DMS 273 (cell line): ENCODE results near the gene TFAP2D.

Source experiments
- DNase-seq: peaks from one replicate; lab custom pipeline; 2025; ENCODE audit not compliant: unreplicated experiment; lab: John Stamatoyannopoulos, UW

TFAP2D gene

DNA sequence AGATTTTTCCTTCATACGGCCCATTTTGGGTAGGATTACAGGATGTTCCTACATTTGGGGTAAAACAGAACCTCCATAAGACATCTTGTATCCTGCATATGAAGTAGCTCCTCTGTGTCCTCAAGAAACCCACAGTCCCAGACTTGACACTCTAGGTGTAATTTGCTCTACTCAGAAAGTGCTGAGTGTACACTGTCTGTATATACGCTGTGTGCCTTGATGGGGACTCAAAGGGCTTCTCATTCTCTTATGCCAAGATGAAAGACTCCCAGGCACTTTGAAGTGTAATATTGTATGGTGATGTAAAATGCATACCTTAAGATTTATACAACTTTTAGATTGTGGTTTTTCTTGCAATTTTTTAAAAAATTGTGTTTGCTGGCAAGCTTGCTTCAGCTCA lies 5.2 kb downstream of the TFAP2D start:
- no peak for DNase-seq

DNA sequence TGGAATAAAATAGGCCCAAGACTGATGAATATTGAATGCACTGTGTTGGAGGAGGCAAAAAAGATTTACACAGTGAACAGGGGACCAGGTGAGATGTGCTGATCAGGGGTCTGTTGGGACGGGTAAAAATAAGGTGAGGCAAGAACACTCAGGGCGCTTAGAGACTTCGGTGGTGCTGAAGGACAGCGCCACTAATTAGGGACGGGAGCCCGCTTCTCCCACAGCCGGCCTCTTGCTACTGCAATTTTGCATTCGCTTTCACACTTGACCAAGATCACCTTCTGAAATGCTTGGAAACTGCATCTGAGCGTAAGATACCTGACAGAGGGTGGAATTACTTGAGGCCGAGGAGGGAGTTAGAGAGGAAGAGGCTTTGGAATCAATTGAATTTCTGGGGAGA lies 7.3 kb downstream of the TFAP2D start:
- peak; percentile 8 for DNase-seq

DNA sequence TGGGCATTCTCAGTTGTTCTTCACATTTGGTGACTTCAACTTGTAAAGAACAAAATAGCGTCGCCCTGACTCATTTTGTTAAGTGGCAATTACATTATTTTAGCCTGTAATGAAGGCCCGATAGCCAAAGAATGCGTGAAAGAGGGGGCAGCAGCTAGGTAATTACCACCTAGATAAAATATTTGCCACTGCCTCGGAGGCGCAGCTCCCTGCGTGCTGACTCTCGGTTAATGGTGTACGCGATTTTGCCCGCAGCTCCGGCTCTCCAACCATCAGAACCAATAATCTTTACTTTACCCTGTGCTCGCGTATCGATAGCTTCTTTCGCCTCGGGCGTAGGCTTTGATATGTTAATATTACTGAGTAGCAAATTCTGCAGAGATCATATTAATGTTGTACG lies 8.7 kb downstream of the TFAP2D start:
- DNase-seq: no peak

DNA sequence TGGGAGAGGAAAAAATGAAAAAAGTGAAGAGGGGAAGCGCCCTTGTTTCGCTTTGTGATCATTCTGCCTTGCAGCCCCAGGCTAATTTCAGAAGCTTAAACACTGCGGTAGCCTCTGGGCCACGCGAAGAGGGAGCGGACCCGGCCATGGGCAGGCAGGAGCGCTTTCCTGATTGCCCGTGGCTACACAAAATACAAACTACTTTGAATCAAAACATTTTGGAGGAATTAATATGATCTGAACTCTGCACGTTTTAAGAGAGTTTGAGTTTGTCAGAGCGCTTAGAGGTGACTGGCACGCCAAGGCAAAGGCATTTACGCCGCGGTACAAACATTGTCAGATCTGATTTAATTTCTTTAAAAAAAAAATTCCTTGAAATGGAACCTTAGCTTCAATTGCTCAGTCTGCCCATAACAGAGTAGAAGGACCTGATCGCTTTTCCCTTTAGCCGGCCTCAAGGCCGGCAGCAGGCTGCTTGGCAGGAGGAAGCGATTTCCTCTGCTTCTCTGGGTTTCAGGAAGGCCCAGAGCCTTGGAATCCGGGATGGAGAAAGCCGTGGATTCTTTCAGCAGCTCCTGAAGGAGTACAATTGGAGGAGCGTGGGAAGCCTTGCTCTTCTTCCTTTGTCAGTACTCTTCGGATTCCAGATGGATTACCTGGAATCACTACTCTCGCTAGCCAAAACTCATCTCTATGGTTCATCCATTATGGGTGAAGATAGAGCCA lies 9.7 kb downstream of the TFAP2D start:
- no peak for DNase-seq

DNA sequence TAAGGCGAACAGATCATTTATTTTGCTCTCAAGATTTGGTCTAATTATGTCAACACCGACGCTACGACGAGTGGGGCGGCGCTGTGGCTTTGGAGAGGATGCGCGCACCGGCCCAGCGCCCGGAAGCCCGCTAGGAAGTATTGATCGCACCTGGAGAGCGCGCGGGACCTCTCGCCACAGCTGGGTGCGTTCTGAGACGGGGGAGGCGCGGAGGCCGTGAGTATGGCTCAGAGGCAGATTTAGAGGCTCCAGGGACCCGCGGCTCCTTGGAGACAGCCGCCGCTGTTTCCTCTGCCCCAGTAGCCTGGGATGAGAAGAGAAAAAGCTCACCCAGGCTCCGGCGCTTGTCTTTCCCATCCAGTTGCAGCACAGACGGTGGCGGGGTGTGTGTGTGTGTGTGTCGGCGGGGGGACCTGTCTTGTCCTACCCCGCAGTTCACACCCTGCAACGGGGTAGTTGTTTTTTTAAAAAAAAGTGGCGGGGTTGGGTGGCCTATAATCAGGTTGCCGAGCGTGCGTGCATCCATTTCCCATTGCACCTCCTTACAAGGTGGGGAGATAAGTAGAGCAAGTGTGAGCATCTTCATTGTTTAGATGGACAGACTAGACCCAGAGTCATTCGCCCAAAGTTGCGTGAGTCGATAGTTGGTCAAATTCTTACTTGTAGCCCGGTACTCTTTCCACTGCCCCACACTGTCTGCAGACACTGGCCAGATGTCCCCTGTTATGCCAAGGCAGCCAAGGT lies 11.2 kb downstream of the TFAP2D start:
- no peak for DNase-seq

DNA sequence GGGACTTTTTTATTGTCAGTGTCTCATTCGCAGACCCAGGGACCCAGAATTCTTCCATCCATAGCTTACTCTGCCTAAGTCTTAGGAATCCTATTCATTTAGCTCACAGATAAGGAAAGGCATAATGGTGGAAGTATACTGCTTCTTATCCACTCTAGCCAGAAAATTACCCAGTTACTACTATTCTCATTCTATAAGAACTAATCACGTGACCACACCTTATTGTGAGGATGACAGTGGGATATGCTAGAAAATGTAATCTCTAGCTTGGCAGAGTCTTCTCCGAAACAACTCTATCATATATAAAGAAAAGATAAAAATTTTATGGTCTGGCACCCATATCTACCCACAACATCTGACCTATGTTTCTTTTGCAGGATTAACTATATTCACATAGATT lies 21.2 kb downstream of the TFAP2D start:
- no peak for DNase-seq

DNA sequence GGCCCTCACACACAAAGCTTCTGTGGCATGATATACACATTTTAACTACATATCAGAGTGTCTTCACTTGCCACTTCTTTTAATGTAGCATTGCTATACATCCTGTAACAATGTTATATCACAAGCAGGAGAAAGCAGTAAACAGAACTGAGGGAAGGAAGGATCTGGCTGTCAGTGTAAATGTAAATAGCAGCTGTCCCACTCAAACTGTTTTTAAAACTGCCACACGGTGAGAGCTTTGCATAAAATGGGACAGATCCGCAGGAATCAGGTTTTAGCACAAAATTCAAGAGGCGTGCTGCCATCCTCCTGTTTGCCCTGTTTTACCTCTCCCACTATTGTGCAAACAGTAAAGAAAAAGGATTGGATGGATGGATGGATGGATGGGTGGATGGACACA lies 28.8 kb downstream of the TFAP2D start:
- DNase-seq: no peak

DNA sequence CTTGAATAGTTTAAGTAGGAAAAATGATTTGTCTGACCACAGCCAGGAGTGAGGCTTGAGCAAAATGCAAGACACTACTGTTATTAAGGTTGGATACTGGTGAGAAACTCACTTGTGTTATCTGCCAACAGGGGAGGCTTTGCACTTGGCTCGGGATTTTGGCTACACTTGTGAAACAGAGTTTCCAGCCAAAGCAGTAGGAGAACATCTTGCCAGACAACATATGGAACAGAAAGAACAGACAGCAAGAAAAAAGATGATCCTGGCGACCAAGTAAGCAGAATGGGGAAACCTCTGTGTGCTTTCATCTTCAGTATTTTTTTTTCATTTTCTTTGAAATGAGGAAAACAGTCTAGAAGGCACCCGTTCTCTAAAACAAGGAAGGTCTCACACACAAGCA lies 31.6 kb downstream of the TFAP2D start:
- DNase-seq: no peak

DNA sequence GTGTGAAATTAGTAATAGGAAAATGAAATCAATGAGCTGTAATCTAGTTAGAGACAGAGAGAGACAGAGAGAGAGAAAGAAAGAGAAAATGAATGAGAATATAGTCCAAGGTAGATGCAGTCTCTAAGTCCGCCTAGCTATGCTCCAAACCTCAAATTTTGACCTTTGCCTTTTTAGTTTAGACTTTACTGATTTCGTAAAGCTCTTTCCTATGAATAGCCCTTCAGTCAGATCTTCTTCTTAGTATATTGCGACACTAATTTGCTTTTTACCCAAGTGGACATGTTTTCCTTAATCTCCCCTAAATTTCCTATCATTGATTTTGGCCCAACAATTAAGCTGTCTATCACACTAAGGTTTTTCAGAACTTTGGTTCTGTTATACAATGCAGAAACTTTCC lies 49.5 kb downstream of the TFAP2D start:
- no peak for DNase-seq

DNA sequence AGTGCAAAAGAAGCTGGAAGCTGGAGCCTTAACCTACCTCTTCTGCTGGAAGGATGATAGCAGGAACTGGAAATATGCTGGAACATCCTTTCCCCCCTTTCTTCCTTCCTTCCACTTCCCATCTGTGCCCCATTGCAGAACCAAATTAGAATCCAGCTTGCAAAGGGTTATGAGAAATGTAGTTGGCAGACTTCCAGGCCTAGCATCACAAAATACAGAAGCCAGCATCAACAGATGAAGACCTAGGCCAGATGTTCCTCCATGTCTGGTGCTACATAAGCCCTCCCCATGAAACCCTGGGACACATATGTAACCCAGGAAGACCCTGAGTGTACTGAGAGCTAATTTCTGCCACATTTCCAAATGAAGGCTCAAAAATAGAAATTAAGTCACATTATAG lies 65.4 kb downstream of the TFAP2D start:
- no peak for DNase-seq

DNA sequence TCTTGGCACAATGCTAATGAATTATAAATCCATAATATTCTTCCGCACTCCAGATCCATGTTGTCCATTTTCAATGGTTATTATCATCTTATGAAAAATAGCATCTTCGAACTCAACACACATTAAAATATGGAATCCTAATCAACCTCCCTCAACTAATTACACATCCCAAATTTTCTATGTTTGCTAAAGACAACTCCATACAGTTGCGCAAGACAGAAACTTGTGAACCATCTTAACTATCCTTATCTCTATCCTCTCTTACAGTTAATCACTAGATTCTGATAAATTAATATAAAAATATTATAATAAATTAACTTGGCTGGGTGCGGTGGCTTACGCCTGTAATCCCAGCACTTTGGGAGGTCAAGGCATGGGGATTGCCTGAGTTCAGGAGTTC lies 67.1 kb downstream of the TFAP2D start:
- DNase-seq: no peak

DNA sequence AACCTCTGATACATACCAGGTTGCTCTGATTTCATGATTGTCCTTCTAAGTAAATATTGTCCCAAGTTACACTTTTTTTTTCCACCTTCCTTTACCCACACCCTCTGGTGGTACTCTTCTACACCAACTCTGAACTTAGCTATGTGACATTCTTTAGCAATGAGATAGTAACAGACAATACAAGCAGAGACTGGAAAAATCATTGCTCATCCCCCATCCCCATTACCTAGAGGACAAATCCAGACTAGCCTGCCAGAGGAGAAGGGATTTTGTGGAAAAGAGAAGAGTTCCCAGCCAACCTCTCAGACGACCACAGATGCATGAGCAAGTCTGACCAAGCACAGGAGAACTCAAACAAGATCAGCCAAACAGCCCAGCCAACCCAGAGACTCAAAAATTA lies 72.6 kb downstream of the TFAP2D start:
- no peak for DNase-seq

DNA sequence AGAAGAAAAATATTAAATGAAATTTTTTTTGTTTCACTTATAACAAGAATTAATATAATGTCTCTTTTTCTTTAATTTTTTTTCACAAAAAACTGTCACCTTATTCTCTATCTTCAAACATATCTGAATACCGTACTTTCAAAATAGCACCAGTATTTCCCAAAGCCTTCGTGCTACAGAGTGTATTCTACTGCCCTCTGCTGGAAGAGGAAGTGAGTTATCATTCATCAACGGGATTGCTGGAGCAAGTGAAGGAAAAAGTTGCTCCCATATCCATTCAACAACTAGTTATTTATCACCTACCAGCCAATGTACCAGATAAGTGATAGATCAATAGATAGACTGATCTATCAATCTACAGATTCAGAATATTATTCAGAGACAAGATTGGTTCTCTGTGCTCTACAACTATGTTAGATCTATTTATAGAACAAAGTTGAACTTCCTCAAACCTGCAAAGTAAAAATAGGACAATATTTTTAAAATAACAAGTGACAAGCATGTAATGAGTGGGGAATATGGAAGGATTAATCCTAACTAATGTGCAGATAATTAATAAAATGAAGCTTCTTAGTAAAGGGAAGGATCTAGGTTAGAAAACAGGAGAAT lies 78.7 kb downstream of the TFAP2D start:
- peak; percentile 73 for DNase-seq

DNA sequence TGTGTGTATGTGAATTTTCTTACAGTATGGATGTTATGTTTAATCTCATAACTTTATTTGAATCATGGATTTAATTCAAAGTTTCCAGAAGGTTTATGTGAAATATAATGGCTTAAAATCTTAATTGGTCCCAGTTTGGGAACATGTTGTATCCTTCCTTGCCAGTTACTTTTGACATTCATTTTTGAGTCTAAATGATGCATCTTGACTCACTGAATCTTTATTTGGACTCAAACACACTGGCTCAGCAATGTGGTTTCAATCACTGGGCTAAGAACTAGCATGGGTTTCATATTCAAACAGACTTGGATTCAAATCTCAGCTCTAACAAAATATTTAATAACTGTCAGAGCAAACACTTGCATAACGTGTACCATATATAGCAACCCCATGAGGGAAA lies 79.4 kb downstream of the TFAP2D start:
- DNase-seq: no peak

DNA sequence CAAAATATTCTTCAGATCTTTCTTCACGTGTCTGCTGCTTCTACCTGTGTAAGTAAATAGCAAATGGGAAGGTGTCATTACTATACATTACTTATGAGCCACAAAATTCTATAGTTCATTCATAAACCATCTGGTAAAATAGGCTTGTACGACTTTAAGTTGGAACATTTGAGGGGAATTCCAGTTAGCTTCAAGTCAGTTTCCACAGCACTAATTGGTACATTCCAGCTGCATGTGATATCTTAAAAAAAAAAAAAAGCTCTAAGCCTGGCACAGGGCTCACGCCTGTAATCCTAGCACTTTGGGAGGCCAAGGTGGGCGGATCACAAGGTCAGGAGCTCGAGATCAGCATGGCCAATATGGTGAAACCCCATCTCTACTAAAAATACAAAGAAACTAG lies 82.2 kb downstream of the TFAP2D start:
- no peak for DNase-seq

DNA sequence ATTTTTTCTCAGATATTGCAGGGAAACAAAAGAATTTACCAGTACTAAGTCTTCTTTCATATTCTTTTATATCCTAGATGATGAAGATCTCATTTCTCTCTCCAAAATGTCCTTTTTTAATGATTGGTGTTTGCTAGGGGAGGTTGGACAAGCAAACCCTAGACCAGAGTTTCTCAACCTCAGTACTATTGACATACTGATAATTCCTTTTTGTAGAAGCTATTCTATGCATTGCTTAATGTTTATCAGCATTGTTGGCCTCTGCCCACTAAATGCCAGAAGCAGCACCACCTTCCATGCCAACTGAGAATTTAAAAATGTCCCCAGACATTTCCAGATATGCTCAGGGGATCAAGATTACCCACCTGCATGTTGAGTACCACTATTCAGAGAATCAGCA lies 91.0 kb downstream of the TFAP2D start:
- DNase-seq: no peak

DNA sequence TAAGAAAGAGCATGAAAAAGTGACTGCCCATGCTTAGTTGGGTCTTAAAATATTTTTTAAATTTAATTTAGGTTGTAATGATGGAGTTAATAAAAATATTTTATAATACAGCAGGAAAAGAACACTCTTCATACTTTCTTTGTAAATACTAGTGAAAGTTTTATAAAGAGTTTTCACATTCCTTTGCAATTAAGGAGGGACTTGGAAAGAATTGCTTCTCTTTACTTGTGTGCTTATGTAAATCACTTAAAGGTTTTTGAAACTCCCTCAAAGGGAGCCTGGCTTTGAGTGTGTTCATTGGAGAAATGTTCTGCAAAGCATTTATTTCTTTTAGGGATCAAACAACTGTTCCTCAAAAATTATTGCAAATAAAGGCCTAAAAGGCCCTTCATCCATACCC lies 93.7 kb downstream of the TFAP2D start:
- no peak for DNase-seq

DNA sequence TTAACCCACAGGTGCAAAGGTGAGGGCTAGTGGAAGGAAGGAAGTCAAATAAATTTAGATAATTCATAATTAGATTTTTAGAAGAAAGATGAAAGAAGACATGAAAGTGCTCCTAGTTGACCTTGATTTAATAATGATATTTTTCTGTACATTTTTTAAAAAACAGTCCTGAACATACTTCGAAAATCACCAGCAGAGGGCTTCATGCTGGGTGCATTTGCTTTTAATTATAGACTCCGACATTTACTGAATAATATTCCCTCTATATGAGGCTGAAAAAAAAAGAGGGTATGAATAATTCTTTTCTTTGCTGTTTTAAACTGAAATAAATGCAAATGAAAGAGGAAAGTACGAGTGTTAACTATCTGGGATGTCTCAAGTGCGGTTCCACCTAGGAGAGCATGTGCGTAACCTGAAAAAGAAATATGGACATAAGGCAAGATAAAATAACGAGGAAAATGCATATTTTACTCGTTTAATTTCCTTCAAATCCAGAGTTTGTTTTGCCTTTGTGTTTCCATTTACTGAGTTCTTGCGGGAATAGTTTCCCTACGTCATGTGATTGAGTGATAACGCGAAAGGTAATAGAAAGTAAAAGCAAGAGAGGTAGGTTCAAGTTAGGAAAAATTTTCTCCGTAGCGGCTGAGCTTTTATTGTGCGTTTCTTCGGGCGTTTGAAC lies 102.2 kb downstream of the TFAP2D start:
- DNase-seq: no peak

DNA sequence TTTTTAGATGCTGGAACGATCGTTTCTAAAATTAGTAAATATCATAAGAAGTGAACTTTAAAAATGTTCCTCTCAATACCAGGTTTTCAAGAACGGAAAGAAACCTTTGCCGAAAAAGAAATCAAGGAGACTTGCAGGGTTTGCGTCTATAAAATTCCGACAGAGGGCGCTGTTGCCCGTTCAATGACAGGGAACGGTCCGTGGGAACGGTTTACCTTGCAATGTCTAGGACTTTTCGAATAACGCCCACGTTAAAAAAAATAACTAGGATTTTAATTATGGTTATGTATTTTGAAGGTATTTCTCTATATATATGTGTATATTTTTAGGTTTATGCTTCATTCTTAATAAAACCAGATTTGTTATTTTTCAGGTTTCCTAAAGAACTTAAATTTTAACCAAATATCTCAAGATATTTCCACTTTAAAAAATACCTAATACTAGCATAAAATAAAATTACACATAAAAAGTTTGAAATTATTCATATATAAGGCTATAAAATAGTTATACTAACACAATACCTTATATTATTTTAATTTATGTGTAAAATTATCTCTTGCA lies 102.9 kb downstream of the TFAP2D start:
- DNase-seq: peak; percentile 84

DNA sequence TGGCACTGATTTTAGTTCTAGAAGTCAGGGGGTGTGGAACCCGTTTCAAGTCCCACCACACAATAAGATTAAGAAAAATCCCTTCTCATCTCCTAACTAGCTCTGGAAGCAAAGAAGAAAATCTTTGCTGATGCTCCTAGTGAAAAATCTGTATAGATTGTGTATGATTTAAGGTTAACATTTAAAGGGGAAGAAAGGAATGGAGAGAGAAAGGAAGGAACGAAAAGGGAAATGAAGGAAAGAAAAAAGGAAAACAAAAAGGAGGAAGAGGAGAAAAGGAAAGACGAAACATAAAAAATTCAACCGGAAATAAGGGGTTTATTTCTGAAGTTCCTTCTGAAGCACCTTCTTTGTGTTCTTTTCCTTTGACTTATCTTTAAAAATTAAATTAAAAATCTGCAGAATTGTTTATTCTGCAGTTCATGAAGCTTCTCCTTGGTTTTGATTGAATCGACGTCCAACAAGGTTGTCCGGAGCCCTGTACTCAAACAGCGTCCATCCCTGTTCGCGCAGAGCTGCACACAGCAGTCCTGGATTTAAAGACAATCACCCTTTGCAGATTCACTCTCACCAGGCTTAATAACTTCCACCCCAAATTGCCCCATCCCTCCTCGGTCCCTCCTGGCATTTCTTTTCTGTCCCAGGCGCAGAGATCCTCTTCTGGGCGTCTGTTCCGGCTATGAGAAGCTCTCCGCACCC lies 103.8 kb downstream of the TFAP2D start:
- DNase-seq: no peak

DNA sequence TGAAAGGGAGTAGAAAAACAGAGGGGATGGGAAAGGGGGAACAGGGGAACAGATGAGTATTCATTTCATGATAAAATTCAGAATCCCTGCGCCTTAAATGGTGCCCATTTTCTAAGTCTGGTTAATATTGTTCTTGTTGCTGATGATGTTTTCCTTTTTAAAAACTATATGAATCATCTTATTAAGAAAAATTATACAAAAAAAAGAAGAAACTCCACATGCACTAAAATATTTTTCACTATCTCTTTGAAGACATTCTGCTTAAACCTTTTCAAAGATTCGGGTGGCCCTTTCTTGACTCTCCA lies 104.3 kb downstream of the TFAP2D start:
- DNase-seq: no peak
